Endothelial cell of umbilical vein (primary cell): ENCODE data around the gene TRIM3. TPM values are rescaled to one million over a fixed set of nuclear protein-coding genes. Genes with fewer than 3 reads are reported as not detected.

Experiments
- BruUV-seq: library from RNA; stranded (reverse); fragments of 400-500 nt; replicated peaks from 2 replicates; lab custom pipeline; 2021; lab: Mats Ljungman, UMichigan
- CTCF ChIA-PET: fragments of 300-600, 350-600 bp; sonication (Branson Sonifier 250); formaldehyde crosslinking; loops from one replicate; lab custom pipeline; 2021; ENCODE audit warnings: antibody characterized with exemption, inconsistent platforms; lab: Charles Lee
- POLR2A ChIA-PET: fragments of 300-600, 350-600 bp; sonication (Branson Sonifier 250); formaldehyde crosslinking; loops from one replicate; lab custom pipeline; 2021; ENCODE audit warnings: antibody characterized with exemption, inconsistent platforms; lab: Charles Lee
- DNase-seq: peaks from one replicate; pipeline ENCODE4 v3.0.0-alpha.2; 2011; ENCODE audit warnings: low read depth, low spot score
- FAIRE-seq: peaks from 2 replicates; lab custom pipeline; 2011; peaks lifted over from hg19 to GRCh38; lab: Jason Lieb, UNC
- H2AFZ ChIP-seq: 2 replicates; pipeline ENCODE4 v1.6.0; 2012; ENCODE audit warnings: low read depth, low read length, control low read depth, inconsistent platforms
- H3K27ac ChIP-seq: 2 replicates; pipeline ENCODE4 v1.5.1; 2011; ENCODE audit warnings: low read depth, mild to moderate bottlenecking, control low read depth, low read length, moderate library complexity; ENCODE audit not compliant: insufficient read depth
- H3K27me3 ChIP-seq, 2 experiments: 2 replicates each; pipeline versions ENCODE4 v1.6.0 to v1.6.1; 2011; ENCODE audit warnings: low read length in 2 of 2, mixed read lengths in 1 of 2; ENCODE audit not compliant: control insufficient read depth in 2 of 2, insufficient read depth in 2 of 2
- H3K36me3 ChIP-seq, 2 experiments: 2 replicates in 1 of 2; 3 replicates in 1 of 2; pipeline ENCODE4 v1.5.1; 2011; ENCODE audit warnings: low read length in 2 of 2, mild to moderate bottlenecking in 1 of 2, moderate library complexity in 1 of 2; ENCODE audit not compliant: control insufficient read depth in 2 of 2, insufficient read depth in 2 of 2; ENCODE audit errors: extremely low read depth in 1 of 2
- H3K4me1 ChIP-seq: 3 replicates; pipeline ENCODE4 v1.5.1; 2011; ENCODE audit warnings: mild to moderate bottlenecking, low read length; ENCODE audit not compliant: control insufficient read depth, insufficient read depth; ENCODE audit errors: extremely low read depth
- H3K4me2 ChIP-seq: 2 replicates; pipeline ENCODE4 v1.6.1; 2011; ENCODE audit warnings: low read length, control low read depth, mixed read lengths; ENCODE audit not compliant: insufficient read depth
- H3K4me3 ChIP-seq, 3 experiments: fragments of 200-600 bp in 1 of 3; sonication (generic), shearing (Covaris generic) in 1 of 3; replicated peaks in 1 of 3; 2 replicates each; pipeline ENCODE4 v1.5.1; 2011 to 2016; ENCODE audit warnings: control low read depth in 3 of 3, low read length in 3 of 3, mild to moderate bottlenecking in 2 of 3, inconsistent platforms in 1 of 3, low read depth in 1 of 3, moderate library complexity in 1 of 3; ENCODE audit not compliant: insufficient read depth in 1 of 3
- H3K79me2 ChIP-seq: 2 replicates; pipeline ENCODE4 v1.6.0; 2012; ENCODE audit warnings: low read length, inconsistent platforms; ENCODE audit not compliant: control insufficient read depth, insufficient read depth
- H3K9ac ChIP-seq: replicated peaks from 2 replicates; pipeline ENCODE3; 2011; ENCODE audit warnings: low read length, control low read depth; ENCODE audit not compliant: insufficient read depth; ENCODE audit errors: extremely low read depth
- H3K9me1 ChIP-seq: replicated peaks from 3 replicates; pipeline ENCODE4 v1.6.0; 2011; ENCODE audit warnings: mild to moderate bottlenecking, low read length; ENCODE audit not compliant: control insufficient read depth, insufficient read depth; ENCODE audit errors: extremely low read depth
- H3K9me3 ChIP-seq: replicated peaks from 2 replicates; pipeline ENCODE4 v1.5.1; 2012; ENCODE audit warnings: low read length, inconsistent platforms; ENCODE audit not compliant: control insufficient read depth, insufficient read depth
- H4K20me1 ChIP-seq: replicated peaks from 2 replicates; pipeline ENCODE3; 2011; ENCODE audit warnings: mild to moderate bottlenecking, low read length; ENCODE audit not compliant: control insufficient read depth, insufficient read depth; ENCODE audit errors: extremely low read depth
- CTCF ChIP-seq, 2 donors: IDR thresholded peaks; 1 replicate in 1 of 2; 2 replicates in 1 of 2; pipeline ENCODE4 v1.5.1; 2011; ENCODE audit warnings: low read length in 2 of 2, mild to moderate bottlenecking in 2 of 2, moderate library complexity in 2 of 2, control low read depth in 1 of 2, inconsistent platforms in 1 of 2, low read depth in 1 of 2; ENCODE audit not compliant: insufficient read depth in 1 of 2; ENCODE audit errors: extremely low read depth in 1 of 2
- EZH2 ChIP-seq: IDR thresholded peaks from 2 replicates; pipeline ENCODE4 v1.6.1; 2012; ENCODE audit warnings: borderline replicate concordance, low read depth, mild to moderate bottlenecking, moderate library complexity, low read length, inconsistent platforms; ENCODE audit not compliant: severe bottlenecking
- FOS ChIP-seq: IDR thresholded peaks from 2 replicates; pipeline ENCODE4 v1.6.1; 2011; ENCODE audit warnings: mild to moderate bottlenecking, low read length, moderate library complexity, borderline replicate concordance; ENCODE audit not compliant: insufficient read depth
- GATA2 ChIP-seq: IDR thresholded peaks from 2 replicates; pipeline ENCODE4 v1.7.0; 2011; ENCODE audit warnings: low read depth, mild to moderate bottlenecking, moderate library complexity, mixed read lengths, low read length; ENCODE audit not compliant: insufficient read length, insufficient read depth
- JUN ChIP-seq: IDR thresholded peaks from 2 replicates; pipeline ENCODE4 v1.6.1; 2011; ENCODE audit warnings: borderline replicate concordance, low read depth; ENCODE audit not compliant: insufficient read length, insufficient read depth
- MAX ChIP-seq: IDR thresholded peaks from 2 replicates; pipeline ENCODE4 v1.6.1; 2011; ENCODE audit not compliant: insufficient read depth, insufficient read length
- MYC ChIP-seq: IDR thresholded peaks from one replicate; pipeline ENCODE4 v1.6.1; 2011; ENCODE audit warnings: mild to moderate bottlenecking, low read depth, low read length
- POLR2A ChIP-seq: IDR thresholded peaks from 2 replicates; pipeline ENCODE4 v1.6.1; 2012; ENCODE audit warnings: low read depth, mild to moderate bottlenecking, control low read depth, low read length
- POLR2AphosphoS5 ChIP-seq: IDR thresholded peaks from 2 replicates; pipeline ENCODE4 v1.6.1; 2012; ENCODE audit warnings: low read depth, mild to moderate bottlenecking, control low read depth, low read length, moderate library complexity; ENCODE audit not compliant: insufficient read depth
- dilution Hi-C: fragments of 300-500 bp; cut with MboI; formaldehyde crosslinking; loops from one replicate; pipeline ENCODE4 v1.15.0; 2019; ENCODE audit warnings: low sequenced_read_pairs; ENCODE audit not compliant: extremely low pct_ligation_motif_present
- intact Hi-C: fragments of 100-400 bp; cut with micrococcal nuclease; formaldehyde crosslinking; loops from one replicate; pipeline ENCODE4 v1.10.0; 2022
- polyA plus RNA-seq, 4 experiments: library from polyadenylated mRNA; depleted of rRNA in 3 of 4; stranded (reverse) in 3 of 4; unstranded in 1 of 4; fragments of >200 nt; gene quantifications; 2 replicates each; pipeline versions ENCODE4 v1.2.1 to v1.2.3, GENCODE V29; 2011 to 2012; ENCODE audit warnings: missing spikeins in 1 of 4
- total RNA-seq: library from RNA; stranded (reverse); gene quantifications from 2 replicates; pipeline ENCODE4 v1.2.3, GENCODE V29; 2021

TRIM3 gene
- total and polyA plus RNA-seq, 2 donors (not counting 3 experiments of a cell fraction or from before 2014, with no cell fraction given), result 21.8 to 29.2 TPM

DNA sequence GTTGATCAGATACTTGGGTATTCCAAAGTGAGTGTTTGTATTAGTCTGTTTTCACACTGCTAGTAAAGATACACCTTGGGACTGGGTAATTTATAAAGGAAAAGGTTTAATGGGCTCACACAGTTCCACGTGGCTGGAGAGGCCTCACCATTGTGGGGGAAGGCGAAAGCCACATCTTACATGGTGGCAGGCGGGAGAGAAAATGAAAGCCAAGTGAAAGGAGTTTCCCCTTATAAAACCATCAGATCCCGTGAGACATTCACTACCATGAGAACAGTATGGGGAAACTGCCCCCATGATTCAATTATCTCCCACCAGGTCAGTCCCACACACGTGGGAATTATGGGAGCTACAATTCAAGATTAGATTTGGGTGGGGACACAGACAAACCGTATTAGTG, 14.6 kb upstream of the TRIM3 start:
- H3K27ac ChIP-seq, result no peak overlapping the region
- H4K20me1 ChIP-seq, result no peaks in the 10 kb centered on the region
- BruUV-seq, result no TSS peak
- H3K4me1 ChIP-seq, result no peaks in the 10 kb centered on the region
- POLR2A ChIA-PET, result no interaction called here
- no peak overlapping the region for H3K4me3 ChIP-seq
- H3K9me3 ChIP-seq, result no peaks in the 10 kb centered on the region
- H3K9me1 ChIP-seq, result no peaks in the 10 kb centered on the region
- no peak overlapping the region for H2AFZ ChIP-seq
- H3K9ac ChIP-seq, result no peak overlapping the region
- peaks cover 3 to 5% of the 10 kb centered on the region in 2 experiments for H3K36me3 ChIP-seq
- FAIRE-seq (no peak), DNase-seq (no peak)
- TF ChIP-seq JUN (no peak), MAX (no peak), POLR2A (no peak)
- H3K79me2 ChIP-seq, result peaks cover 2% of the 10 kb centered on the region
- dilution Hi-C loops (no loop called here), intact Hi-C loops (no loop called here)
- CTCF ChIA-PET, result interaction anchor here (0.7 to 2.1 kb wide), 3 partner anchors 109 to 147 kb away, joined by 3 to 8 read pairs (median 3); no protein-coding TSS in a partner anchor
- H3K4me2 ChIP-seq, result no peak overlapping the region
- H3K27me3 ChIP-seq, result no peaks in the 10 kb centered on the region

DNA sequence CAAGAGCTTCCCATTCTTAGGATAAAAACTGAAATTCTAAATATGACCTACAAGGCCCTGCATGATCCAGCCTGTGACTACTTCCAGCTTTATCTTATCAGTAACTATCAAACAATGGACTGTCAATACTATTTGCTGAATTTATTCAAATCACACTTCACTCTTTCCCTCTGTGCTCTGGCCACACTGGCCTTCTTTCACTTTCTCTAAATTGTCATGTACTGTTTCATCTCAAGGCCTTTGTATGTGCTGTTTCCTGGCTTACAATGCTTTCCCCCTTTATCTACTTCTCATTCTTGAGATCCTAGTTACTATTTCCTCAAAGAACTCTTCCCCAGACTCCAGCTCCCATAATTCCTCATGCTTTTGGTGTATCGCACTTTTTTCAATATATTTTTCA, 13.2 kb upstream of the TRIM3 start:
- Histone ChIP-seq H3K79me2 (peaks cover 16% of the 10 kb centered on the region), H3K36me3 (peaks cover 4 to 5% of the 10 kb centered on the region in 2 experiments), H3K9ac (no peak overlapping the region), H3K4me2 (no peak overlapping the region), H2AFZ (no peak overlapping the region), H3K27ac (no peak overlapping the region), H3K4me3 (no peak overlapping the region), H3K9me1 (no peaks in the 10 kb centered on the region), H3K9me3 (no peaks in the 10 kb centered on the region), H4K20me1 (no peaks in the 10 kb centered on the region), H3K4me1 (peaks cover 11% of the 10 kb centered on the region), H3K27me3 (no peaks in the 10 kb centered on the region)
- CTCF ChIA-PET, result interaction anchor here (1.3 to 3.3 kb wide), 3 partner anchors 44 to 108 kb away, joined by 3 to 13 read pairs (median 4); no protein-coding TSS in a partner anchor
- intact Hi-C loops (no loop called here), dilution Hi-C loops (no loop called here)
- DNase-seq (no peak), FAIRE-seq (no peak)
- no peak for TF ChIP-seq POLR2AphosphoS5
- TF ChIP-seq EZH2, result no peak
- no peak for TF ChIP-seq CTCF (IDR thresholded peaks at IDR 0.05; ENCODE audit: extremely low read depth in 1 of 2, insufficient read depth in 1 of 2, low read depth in 1 of 2, low read length in 2 of 2)
- TF ChIP-seq MAX, result no peak
- no peak for TF ChIP-seq JUN
- no peak for TF ChIP-seq MYC
- TF ChIP-seq POLR2A, result no peak
- no peak for TF ChIP-seq FOS
- TF ChIP-seq GATA2, result no peak
- POLR2A ChIA-PET, result no interaction called here
- no TSS peak for BruUV-seq
